SK-N-SH (cell line): ENCODE measurements around the gene LMBR1. TPM values are rescaled to one million over a fixed set of nuclear protein-coding genes. Genes with fewer than 3 reads are reported as not detected.

ENCODE experiments used
- CTCF ChIA-PET: fragments of 300-600, 350-600 bp; formaldehyde crosslinking; extraction: SDS; loops from one replicate; lab custom pipeline; 2021; lab: Yijun Ruan, JAX
- POLR2A ChIA-PET: fragments of 350-600 bp; sonication (Branson Sonifier 250); formaldehyde crosslinking; extraction: SDS; loops from one replicate; lab custom pipeline; 2020; ENCODE audit warnings: antibody characterized with exemption, inconsistent platforms; lab: Yijun Ruan, JAX
- DNase-seq: peaks from one replicate; pipeline ENCODE4 v3.0.0; 2012
- H2AFZ ChIP-seq: fragments of 200-600 bp; sonication (generic); 2 replicates; pipeline ENCODE4 v1.8.1; 2016; ENCODE audit warnings: antibody characterized with exemption, mild to moderate bottlenecking, low read depth
- H3F3A ChIP-seq: fragments of 200-600 bp; sonication (generic); replicated peaks from 2 replicates; pipeline ENCODE3; 2016; ENCODE audit warnings: antibody characterized with exemption, mild to moderate bottlenecking; ENCODE audit not compliant: insufficient read depth
- H3K27ac ChIP-seq, 2 experiments: fragments of 200-500 bp in 1 of 2; fragments of 200-600 bp in 1 of 2; sonication (Bioruptor generic) in 1 of 2; sonication (generic), shearing (Covaris generic) in 1 of 2; 2 replicates each; pipeline versions ENCODE4 v1.5.1 to v1.6.1; 2014 to 2016; ENCODE audit warnings: low read depth in 2 of 2, inconsistent platforms in 1 of 2, low read length in 1 of 2, mild to moderate bottlenecking in 1 of 2, mixed read lengths in 1 of 2
- H3K27me3 ChIP-seq: fragments of 200-600 bp; sonication (generic), shearing (Covaris generic); 2 replicates; pipeline ENCODE4 v1.6.1; 2016; ENCODE audit warnings: mixed run types; ENCODE audit not compliant: insufficient read depth
- H3K36me3 ChIP-seq, 2 experiments: fragments of 200-500 bp in 1 of 2; fragments of 200-600 bp in 1 of 2; sonication (Bioruptor generic) in 1 of 2; sonication (generic) in 1 of 2; replicated peaks in 1 of 2; 2 replicates each; pipeline versions ENCODE3 to v1.5.1; 2014 to 2016; ENCODE audit warnings: low read length in 1 of 2, mild to moderate bottlenecking in 1 of 2; ENCODE audit not compliant: insufficient read depth in 2 of 2, control insufficient read depth in 1 of 2
- H3K4me1 ChIP-seq, 2 experiments: fragments of 200-500 bp in 1 of 2; fragments of 200-600 bp in 1 of 2; sonication (Bioruptor generic) in 1 of 2; sonication (generic), shearing (Covaris generic) in 1 of 2; 2 replicates each; pipeline versions ENCODE4 v1.5.1 to v1.6.1; 2014 to 2016; ENCODE audit warnings: low read depth in 1 of 2, low read length in 1 of 2, mixed run types in 1 of 2; ENCODE audit not compliant: insufficient read depth in 2 of 2, control insufficient read depth in 1 of 2
- H3K4me2 ChIP-seq: fragments of 200-600 bp; sonication (generic), shearing (Covaris generic); 2 replicates; pipeline ENCODE4 v1.6.1; 2017; ENCODE audit warnings: mixed run types
- H3K4me3 ChIP-seq, 2 experiments: fragments of 200-500 bp in 1 of 2; fragments of 200-600 bp in 1 of 2; sonication (Bioruptor generic) in 1 of 2; sonication (generic), shearing (Covaris generic) in 1 of 2; 2 replicates each; pipeline versions ENCODE4 v1.5.1 to v1.8.1; 2014 to 2016; ENCODE audit warnings: low read depth in 2 of 2, inconsistent platforms in 1 of 2, low read length in 1 of 2, mild to moderate bottlenecking in 1 of 2, mixed read lengths in 1 of 2, moderate library complexity in 1 of 2
- H3K79me2 ChIP-seq: fragments of 200-600 bp; sonication (generic); 2 replicates; pipeline ENCODE4 v1.8.1; 2017; ENCODE audit warnings: mild to moderate bottlenecking; ENCODE audit not compliant: insufficient read depth
- H3K9ac ChIP-seq: fragments of 200-600 bp; sonication (generic); 2 replicates; pipeline ENCODE4 v1.6.1; 2017; ENCODE audit warnings: mixed run types
- H3K9me2 ChIP-seq: fragments of 200-600 bp; sonication (generic); 2 replicates; pipeline ENCODE4 v1.6.1; 2017; ENCODE audit warnings: mixed run types
- H3K9me3 ChIP-seq: fragments of 200-600 bp; sonication (generic); 2 replicates; pipeline ENCODE4 v1.6.1; 2017; ENCODE audit warnings: mixed run types, mild to moderate bottlenecking, moderate library complexity
- H4K20me1 ChIP-seq: fragments of 200-600 bp; sonication (generic); 2 replicates; pipeline ENCODE4 v1.6.1; 2017; ENCODE audit warnings: mild to moderate bottlenecking, mixed run types; ENCODE audit not compliant: insufficient read depth
- CHD2 ChIP-seq: fragments of 150-350 bp; IDR thresholded peaks from 2 replicates; pipeline ENCODE4 v1.6.1; 2018; ENCODE audit warnings: low read length; ENCODE audit not compliant: partially characterized antibody
- ELF1 ChIP-seq: IDR thresholded peaks from 2 replicates; pipeline ENCODE4 v1.4.0; 2012
- GATA2 ChIP-seq: sonication (generic); formaldehyde crosslinking; IDR thresholded peaks from 2 replicates; pipeline ENCODE4 v1.5.0; 2020; ENCODE audit warnings: mild to moderate bottlenecking, missing genetic modification reagents
- TCF12 ChIP-seq: IDR thresholded peaks from 2 replicates; pipeline ENCODE4 v1.4.0; 2012
- WGBS: methylation state at CpG from one replicate; pipeline ENCODE4 v1.1.6; 2017; ENCODE audit warnings: low lambda C conversion rate; 5-methylcytosine and 5-hydroxymethylcytosine counted together
- polyA plus RNA-seq, 3 experiments: library from polyadenylated mRNA; depleted of rRNA; stranded (reverse); fragments of >200 nt; gene quantifications; 2 replicates each; pipeline ENCODE4 v1.2.3, GENCODE V29; 2012
- TF ChIP-seq, protein P1 (sequence below): fragments of 150-350 bp; IDR thresholded peaks from 2 replicates; pipeline ENCODE4 v1.6.1; 2016; ENCODE audit warnings: mild to moderate bottlenecking, low read depth, low read length
- TF ChIP-seq, protein P2 (sequence below): IDR thresholded peaks from 2 replicates; pipeline ENCODE4 v1.6.1; 2012; ENCODE audit warnings: mild to moderate bottlenecking, low read depth, low read length, moderate library complexity

LMBR1 gene
- polyA plus RNA-seq, 1 of the 3 experiments (the other 2 are of a cell fraction) = 24.6 TPM

DNA sequence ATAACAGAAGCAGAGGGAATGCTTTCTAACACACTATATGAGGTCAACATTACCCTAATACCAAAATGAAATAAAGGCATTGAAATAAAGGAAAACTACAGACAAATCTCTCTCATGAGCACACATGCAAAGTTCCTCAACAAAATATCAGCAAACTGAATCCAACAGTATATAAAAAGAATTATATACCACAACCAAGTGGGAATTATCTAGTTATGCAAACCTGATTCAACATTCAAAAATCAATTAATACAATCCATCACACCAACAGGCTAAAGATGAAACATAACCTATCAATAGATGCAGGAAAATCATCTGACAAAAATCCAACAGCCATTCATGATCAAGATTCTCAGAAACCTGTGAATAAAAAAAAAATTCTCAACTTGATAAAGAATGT, 34.5 kb downstream of the LMBR1 start:
- H3F3A ChIP-seq = no peaks in the 10 kb centered on the region
- H3K9me2 ChIP-seq = no peaks in the 10 kb centered on the region
- no peak overlapping the region for H3K27ac ChIP-seq
- H3K27me3 ChIP-seq = no peaks in the 10 kb centered on the region
- DNase-seq = no peak
- H4K20me1 ChIP-seq = no peaks in the 10 kb centered on the region
- no peak overlapping the region for H2AFZ ChIP-seq
- CTCF ChIA-PET = interaction anchor here (0.6 kb wide), 1 partner anchor 1061 kb away, joined by 3 read pairs; no protein-coding TSS in a partner anchor
- peaks cover 68% of the 10 kb centered on the region; the same call in 1 of the 2 replicates for H3K79me2 ChIP-seq
- no peak for TF ChIP-seq GATA2 (CRISPR knock-in tag)
- peaks cover 0 to 30% of the 10 kb centered on the region in 2 experiments for H3K36me3 ChIP-seq
- H3K4me1 ChIP-seq = no peaks in the 10 kb centered on the region
- POLR2A ChIA-PET = no interaction called here
- H3K4me2 ChIP-seq = no peak overlapping the region
- no peak overlapping the region for H3K9ac ChIP-seq
- H3K9me3 ChIP-seq = 0 out of 2 replicates have a peak, but pooled peaks cover 33% of the 10 kb centered on the region
- H3K4me3 ChIP-seq = no peak overlapping the region

DNA sequence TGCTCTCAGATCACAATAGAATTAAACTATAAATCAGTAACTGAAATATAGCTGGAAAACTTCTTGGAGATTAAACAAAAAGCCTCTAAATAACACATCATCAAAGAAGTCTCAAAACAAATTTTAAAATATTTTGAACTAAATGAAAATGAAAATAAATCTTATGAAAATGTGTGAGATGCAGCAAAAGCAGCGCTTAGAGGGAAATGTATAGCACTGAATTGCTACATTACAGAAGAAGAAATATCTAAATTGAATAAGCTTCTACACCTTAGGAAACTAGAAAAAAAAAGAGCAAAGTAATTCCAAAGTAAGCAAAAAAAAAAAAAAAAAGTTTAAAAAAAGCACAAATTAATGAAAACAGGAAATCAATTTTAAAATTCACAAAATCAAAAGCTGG, 35.2 kb downstream of the LMBR1 start:
- Histone ChIP-seq H3K9me3 (0 out of 2 replicates have a peak, but pooled peaks cover 33% of the 10 kb centered on the region), H3F3A (no peaks in the 10 kb centered on the region), H3K27me3 (no peaks in the 10 kb centered on the region), H3K9ac (no peak overlapping the region), H3K27ac (no peak overlapping the region), H2AFZ (no peak overlapping the region), H3K36me3 (peaks cover 0 to 27% of the 10 kb centered on the region in 2 experiments), H3K4me2 (no peak overlapping the region), H4K20me1 (no peaks in the 10 kb centered on the region), H3K4me1 (no peaks in the 10 kb centered on the region), H3K4me3 (no peak overlapping the region), H3K9me2 (no peaks in the 10 kb centered on the region), H3K79me2 (peaks cover 76% of the 10 kb centered on the region)
- POLR2A ChIA-PET = no interaction called here
- CTCF ChIA-PET = interaction anchor here (0.8 kb wide), 1 partner anchor 35 kb away, joined by 3 read pairs; the partner anchor contains the start of gene LMBR1
- DNase-seq = no peak
- TF ChIP-seq TCF12 = no peak
- no peak for TF ChIP-seq ELF1
- TF ChIP-seq, protein P1, sequence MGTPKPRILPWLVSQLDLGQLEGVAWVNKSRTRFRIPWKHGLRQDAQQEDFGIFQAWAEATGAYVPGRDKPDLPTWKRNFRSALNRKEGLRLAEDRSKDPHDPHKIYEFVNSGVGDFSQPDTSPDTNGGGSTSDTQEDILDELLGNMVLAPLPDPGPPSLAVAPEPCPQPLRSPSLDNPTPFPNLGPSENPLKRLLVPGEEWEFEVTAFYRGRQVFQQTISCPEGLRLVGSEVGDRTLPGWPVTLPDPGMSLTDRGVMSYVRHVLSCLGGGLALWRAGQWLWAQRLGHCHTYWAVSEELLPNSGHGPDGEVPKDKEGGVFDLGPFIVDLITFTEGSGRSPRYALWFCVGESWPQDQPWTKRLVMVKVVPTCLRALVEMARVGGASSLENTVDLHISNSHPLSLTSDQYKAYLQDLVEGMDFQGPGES = no peak
- no peak for TF ChIP-seq CHD2
- TF ChIP-seq, protein P2, sequence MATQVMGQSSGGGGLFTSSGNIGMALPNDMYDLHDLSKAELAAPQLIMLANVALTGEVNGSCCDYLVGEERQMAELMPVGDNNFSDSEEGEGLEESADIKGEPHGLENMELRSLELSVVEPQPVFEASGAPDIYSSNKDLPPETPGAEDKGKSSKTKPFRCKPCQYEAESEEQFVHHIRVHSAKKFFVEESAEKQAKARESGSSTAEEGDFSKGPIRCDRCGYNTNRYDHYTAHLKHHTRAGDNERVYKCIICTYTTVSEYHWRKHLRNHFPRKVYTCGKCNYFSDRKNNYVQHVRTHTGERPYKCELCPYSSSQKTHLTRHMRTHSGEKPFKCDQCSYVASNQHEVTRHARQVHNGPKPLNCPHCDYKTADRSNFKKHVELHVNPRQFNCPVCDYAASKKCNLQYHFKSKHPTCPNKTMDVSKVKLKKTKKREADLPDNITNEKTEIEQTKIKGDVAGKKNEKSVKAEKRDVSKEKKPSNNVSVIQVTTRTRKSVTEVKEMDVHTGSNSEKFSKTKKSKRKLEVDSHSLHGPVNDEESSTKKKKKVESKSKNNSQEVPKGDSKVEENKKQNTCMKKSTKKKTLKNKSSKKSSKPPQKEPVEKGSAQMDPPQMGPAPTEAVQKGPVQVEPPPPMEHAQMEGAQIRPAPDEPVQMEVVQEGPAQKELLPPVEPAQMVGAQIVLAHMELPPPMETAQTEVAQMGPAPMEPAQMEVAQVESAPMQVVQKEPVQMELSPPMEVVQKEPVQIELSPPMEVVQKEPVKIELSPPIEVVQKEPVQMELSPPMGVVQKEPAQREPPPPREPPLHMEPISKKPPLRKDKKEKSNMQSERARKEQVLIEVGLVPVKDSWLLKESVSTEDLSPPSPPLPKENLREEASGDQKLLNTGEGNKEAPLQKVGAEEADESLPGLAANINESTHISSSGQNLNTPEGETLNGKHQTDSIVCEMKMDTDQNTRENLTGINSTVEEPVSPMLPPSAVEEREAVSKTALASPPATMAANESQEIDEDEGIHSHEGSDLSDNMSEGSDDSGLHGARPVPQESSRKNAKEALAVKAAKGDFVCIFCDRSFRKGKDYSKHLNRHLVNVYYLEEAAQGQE = no peak
- WGBS = 94% methylated on average over 1 of the region's 1 CpG
